Endothelial cell of hepatic sinusoid (primary cell): ENCODE data around the gene TCF21.
"Not testable (repeated sequence)": the region's sequence is repeated elsewhere in the genome, so short reads cannot be mapped to it uniquely, and the experiment has no call there.

Experiments used
- in situ Hi-C: cut with HindIII; loops from 2 replicates; pipeline ENCODE4 v1.10.0; 2017; ENCODE audit warnings: low sequenced_read_pairs

The TCF21 gene

DNA sequence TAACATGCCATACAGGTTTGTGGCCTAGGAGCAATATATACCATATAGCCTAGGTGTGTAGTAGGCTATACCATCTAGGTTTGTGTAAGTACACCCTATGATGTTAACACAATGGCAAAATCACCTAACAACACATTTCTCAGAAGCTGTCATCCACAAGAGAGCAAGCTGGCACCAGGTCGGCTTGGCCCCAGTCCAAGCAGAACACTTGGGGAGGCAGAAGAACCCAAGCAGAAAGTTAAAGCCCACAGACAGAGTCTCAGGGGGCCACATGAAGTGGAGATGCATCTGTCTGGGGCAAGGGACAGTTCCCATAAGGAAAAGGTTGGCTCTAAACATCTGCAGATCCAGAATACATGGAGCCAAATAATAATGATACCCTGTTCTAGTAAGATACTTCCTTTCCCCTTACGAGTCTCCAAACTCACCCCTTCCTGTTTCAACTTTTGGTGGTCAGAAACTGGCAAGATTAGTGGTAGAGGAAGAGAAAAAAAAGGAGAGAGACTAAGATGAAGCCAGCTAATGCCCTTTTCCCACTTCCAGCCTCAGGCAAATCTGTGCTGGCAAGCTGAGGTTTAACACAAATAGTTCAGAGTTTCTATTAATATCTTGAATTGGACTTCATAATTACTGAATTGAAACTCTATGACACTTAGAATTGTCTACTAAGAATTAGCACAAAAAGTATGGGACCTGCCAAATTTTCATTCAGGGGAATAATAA, 29.5 kb downstream of the TCF21 start:
- in situ Hi-C loops: no loop called here

DNA sequence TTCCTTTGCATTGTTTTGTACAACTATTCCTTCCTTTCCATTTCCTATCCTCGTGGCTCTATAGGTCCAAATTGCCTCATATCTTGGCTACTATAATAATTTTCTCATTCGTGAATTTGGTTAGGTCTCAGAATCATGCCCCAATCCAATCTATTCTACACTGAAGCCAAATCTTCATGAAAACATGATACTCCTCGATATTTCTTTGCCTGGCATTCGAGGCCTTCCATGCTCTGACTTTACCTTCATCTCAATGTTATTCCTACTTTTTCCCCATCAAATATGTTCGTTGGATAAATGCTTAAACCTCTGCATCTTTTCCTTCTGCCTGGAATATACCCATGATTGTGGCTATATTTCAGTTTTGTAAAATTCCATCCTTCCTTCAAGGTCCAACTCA, 30.4 kb downstream of the TCF21 start:
- in situ Hi-C loops: no loop called here

DNA sequence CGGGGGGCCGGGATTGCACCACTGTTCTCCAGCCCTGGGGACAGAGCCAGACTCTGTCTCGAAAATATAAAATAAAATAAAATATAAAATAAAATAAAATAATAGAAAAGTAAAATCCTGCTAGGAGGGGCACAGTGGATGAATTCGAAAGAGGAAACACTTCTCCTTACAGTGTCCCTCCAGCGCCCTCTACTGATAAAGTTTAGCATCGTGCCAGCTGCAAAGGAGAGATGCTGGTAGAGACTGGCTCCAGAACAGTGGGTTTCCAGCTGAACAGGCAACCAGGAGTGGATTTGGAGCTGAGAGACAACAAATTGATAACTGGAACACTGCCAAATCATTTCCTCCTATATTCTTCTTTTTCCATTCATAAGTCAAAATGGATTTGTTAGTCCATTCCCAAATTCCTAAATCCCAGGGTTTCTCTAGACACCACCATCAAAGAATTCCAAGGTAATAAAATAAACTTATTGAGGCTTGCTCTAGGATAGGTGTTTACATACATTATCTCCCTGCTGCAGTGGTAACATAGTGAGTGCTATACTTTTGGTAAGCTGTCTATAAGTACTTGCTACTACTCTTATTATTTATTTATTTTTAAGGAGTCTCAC, 32.4 kb downstream of the TCF21 start:
- in situ Hi-C loops: loop anchor here (5.0 kb wide), 1 partner anchor 181 kb away; no protein-coding TSS in a partner anchor

DNA sequence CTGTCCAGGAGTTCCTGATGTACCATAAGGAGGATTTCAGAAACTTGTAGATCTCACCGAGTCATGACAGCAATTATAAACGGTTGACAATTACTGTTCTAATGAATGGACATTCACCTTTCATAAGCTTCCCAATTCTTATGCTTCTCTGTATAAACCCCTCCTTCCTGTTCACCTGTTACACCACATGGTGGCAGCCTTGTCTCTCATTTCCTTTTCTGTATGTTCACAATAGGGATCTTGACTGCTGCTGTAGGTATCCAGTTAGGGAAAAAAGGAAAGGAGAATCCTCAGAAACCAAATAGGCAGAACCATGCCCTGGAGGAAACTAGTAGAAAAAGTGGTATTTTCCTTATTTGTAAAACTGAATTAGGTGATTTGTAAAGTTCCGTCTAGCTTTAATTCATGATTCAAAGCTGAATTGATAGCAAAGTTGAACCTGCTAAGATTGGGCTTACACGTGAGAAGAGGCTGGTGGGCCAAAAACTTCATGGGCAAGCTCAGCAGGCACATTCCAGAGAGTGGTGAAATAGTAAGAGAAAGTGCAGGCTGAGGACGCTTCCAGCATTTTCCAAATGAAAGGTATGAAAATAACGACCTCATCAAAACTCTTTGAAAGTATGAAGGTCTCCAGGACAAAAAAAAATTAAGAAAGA, 35.2 kb downstream of the TCF21 start:
- in situ Hi-C loops: loop anchor here (5.0 kb wide), 1 partner anchor 178 kb away; no protein-coding TSS in a partner anchor

DNA sequence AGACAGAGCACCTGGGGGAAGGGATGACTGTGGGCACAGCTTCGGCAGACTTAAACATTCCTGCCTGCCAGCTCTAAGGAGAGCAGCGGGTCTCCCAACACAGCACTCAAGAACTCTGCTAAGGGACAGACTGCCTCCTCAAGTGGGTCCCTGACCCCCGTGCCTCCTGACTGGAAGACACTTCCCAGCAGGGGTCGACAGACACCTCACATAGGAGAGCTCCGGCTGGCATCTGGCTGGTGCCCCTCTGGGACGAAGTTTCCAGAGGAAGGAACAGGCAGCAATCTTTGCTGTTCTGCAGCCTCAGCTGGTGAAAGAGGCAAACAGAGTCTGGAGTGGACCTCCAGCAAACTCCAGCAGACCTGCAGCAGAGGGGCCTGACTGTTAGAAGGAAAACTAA, 42.3 kb downstream of the TCF21 start:
- in situ Hi-C loops: not testable (repeated sequence)

DNA sequence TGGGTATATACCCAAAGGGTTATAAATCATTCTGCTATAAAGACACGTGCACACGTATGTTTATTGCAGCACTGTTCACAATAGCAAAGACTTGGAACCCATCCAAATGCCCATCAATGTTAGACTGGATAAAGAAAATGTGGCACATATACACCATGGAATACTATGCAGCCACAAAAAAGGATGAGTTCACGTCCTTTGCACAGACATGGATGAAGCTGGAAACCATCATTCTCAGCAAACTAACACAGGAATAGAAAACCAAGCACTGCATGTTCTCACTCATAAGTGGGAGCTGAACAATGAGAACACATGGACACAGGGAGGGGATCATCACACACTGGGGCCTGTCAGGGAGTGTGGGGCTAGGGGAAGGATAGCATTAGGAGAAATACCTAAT, 47.4 kb downstream of the TCF21 start:
- in situ Hi-C loops: loop anchor here (5.0 kb wide), 1 partner anchor 44 kb away; no protein-coding TSS in a partner anchor

DNA sequence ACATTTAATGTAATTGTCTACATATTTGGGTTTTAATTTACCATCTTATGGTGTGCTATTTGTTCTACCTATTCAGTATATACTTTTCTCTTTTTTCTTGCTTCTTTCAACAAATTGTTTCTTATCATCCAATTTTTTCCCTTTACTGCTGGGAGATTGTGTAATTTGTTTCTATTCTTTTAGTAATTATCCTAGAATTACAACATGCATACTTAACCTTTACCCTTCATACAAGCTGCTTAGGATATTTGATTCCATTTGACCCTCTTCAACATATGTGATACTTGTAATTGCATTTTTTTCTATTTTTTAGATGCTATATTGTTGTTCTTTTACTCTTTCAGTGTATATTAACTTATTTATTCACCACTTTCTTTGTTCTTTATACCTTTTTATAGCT, 49.0 kb downstream of the TCF21 start:
- in situ Hi-C loops: loop anchor here (5.0 kb wide), 1 partner anchor 46 kb away; no protein-coding TSS in a partner anchor

DNA sequence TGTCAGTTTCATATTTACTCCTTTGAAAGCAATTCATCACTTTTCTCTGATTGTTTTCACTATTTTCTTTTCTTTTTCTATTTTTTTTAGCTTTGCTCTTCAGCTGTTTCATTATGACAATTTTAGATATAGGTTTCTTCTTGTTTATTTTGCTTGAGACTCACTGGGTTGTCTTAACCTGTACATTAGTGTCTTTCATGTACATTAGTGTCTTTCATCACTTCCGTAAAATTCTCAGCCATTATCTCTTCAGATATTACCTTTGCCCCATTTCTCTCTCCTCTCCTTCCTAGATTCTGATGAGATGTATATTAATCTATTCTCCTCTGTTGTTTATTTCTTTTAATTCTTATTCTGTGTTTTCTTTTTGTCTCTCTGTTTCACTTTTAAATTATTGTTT, 49.6 kb downstream of the TCF21 start:
- in situ Hi-C loops: loop anchor here (5.0 kb wide), 1 partner anchor 46 kb away; no protein-coding TSS in a partner anchor

DNA sequence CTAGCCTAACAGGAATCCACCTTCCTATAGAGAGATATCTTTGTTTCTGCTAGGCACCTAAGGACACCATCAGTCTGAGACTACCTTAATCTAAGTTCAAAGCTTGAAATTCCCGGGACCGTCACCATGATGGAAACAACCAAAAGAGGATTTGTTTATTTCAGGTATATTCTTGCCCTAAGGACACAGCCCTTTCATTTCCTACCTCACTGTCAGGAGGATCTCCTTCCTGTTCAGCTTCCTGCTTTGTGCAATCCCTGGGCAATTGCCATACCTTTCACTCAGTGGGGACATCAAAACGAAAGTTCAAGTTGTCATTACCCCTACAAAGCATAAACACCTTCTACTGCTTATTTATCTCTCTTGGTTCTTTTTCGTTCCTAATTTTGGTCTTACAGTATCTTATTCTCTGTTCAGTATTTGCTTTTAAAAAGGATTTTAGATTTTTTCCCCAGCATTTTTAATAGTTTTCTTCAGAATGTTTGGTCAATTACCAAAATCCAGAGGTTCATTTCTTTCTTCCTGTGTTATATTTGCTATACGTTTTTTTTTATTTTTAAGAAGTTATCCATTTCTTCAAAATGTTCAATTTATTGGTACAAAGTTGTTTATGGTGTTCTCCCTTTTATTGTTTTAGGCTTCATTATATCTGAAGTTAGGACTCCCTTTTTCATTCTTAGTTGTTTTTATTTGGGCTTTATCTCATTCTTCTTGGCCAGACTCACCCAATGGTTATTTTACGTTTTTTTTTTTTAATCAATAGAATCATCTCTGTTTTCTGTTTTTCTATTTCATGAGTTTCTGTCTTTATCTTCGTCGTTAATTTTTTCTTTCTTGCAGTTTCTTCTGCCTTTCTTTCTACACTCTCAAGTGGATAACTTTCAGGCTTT, 51.1 kb downstream of the TCF21 start:
- in situ Hi-C loops: loop anchor here (5.0 kb wide), 1 partner anchor 48 kb away; no protein-coding TSS in a partner anchor
